Left lung (tissue), 10 donors: ENCODE measurements around the gene IGF2. TPM values are rescaled to one million over a fixed set of nuclear protein-coding genes. Genes with fewer than 3 reads are reported as not detected.

Experiments
- ATAC-seq: fragments of 200-7000 bp; cut with Tn5 transposase; one replicate; pipeline ENCODE4 v1.9.1; 2020; ENCODE audit warnings: moderate library complexity
- DNase-seq, 4 donors: peaks; one replicate each; pipeline ENCODE4 v3.0.0-alpha.2; 2013 to 2020
- H3K27ac ChIP-seq, 2 donors: fragments of 200-600 bp; sonication (generic) in 1 of 2; one replicate each; pipeline versions ENCODE4 v1.5.0 to v1.8.0; 2020 to 2021
- H3K27me3 ChIP-seq, 2 donors: fragments of 200-600 bp; sonication (generic) in 1 of 2; one replicate each; pipeline versions ENCODE4 v1.5.0 to v1.8.0; 2020 to 2021
- H3K36me3 ChIP-seq, 2 donors: fragments of 200-600 bp; sonication (generic) in 1 of 2; one replicate each; pipeline versions ENCODE4 v1.5.0 to v1.8.0; 2020 to 2021
- H3K4me1 ChIP-seq, 2 donors: fragments of 200-600 bp; one replicate each; pipeline ENCODE4 v1.8.0; 2021
- H3K4me3 ChIP-seq, 2 donors: fragments of 200-600 bp; sonication (generic) in 1 of 2; one replicate each; pipeline versions ENCODE4 v1.5.0 to v1.8.0; 2020 to 2021; ENCODE audit warnings: mild to moderate bottlenecking in 1 of 2
- H3K9me3 ChIP-seq, 2 donors: fragments of 200-600 bp; sonication (generic) in 1 of 2; one replicate each; pipeline versions ENCODE4 v1.5.0 to v1.8.0; 2020 to 2021
- CTCF ChIP-seq, 2 donors: fragments of 200-600 bp; sonication (generic) in 1 of 2; IDR thresholded peaks; one replicate each; pipeline versions ENCODE4 v1.5.0 to v1.8.0; 2021; ENCODE audit warnings: antibody characterized with exemption in 2 of 2
- intact Hi-C, 2 donors: fragments of 100-400 bp; cut with DNase I; formaldehyde crosslinking; loops; one replicate each; pipeline versions ENCODE4 v1.11.2 to v1.14.2; 2022
- polyA plus RNA-seq, 6 donors: library from polyadenylated mRNA; unstranded; fragments of 120-200 nt; gene quantifications; one replicate each; pipeline ENCODE4 v1.2.1, GENCODE V29; 2013; ENCODE audit not compliant: insufficient read length in 6 of 6
- total RNA-seq, 2 donors: library from RNA; stranded (reverse); fragmentation: NEBNext Ultra II Directional; extraction: Animal tissue kit (Norgen Biotek cat#: 25700); gene quantifications; one replicate each; pipeline ENCODE4 v1.2.1, GENCODE V29; 2021
- donor health status: DM: no; HTN: yes; CAD: no.
- donor health status: DM: no; HTN: no; CAD: no.

The IGF2 gene
- total and polyA plus RNA-seq, 8 donors = 12.0 to 118 (median 92.1) TPM

- DNase-seq (no peak), ATAC-seq (no peak)
- Histone ChIP-seq H3K27ac (no peak overlapping the region), H3K4me1 (peaks cover 5 to 8% of the 10 kb centered on the region in 2 donors), H3K36me3 (no peaks in the 10 kb centered on the region), H3K9me3 (no peaks in the 10 kb centered on the region), H3K4me3 (no peak overlapping the region), H3K27me3 (peaks cover 11 to 71% of the 10 kb centered on the region in 2 donors)
- intact Hi-C loops = loop anchor here in 1 of 2 donors (5.0 kb wide), 3 partner anchors 268 to 463 kb away; partner anchors contain the start of gene TNNI2
- no peak for TF ChIP-seq CTCF (IDR thresholded peaks at IDR 0.05)
These were observed 15.7 kb upstream of the IGF2 start for GRCh38 chr11:2154889-2155288.

GRCh38 chr11:2154195-2154585 is 15.0 kb upstream of the IGF2 start:
- Histone ChIP-seq H3K27me3 (peaks cover 11 to 71% of the 10 kb centered on the region in 2 donors), H3K4me1 (peaks cover 5 to 8% of the 10 kb centered on the region in 2 donors), H3K27ac (no peak overlapping the region), H3K9me3 (no peaks in the 10 kb centered on the region), H3K4me3 (no peak overlapping the region), H3K36me3 (no peaks in the 10 kb centered on the region)
- DNase-seq (no peak), ATAC-seq (no peak)
- intact Hi-C loops = loop anchor here in 1 of 2 donors (5.0 kb wide), 3 partner anchors 267 to 462 kb away; partner anchors contain the start of gene TNNI2
- no peak for TF ChIP-seq CTCF (IDR thresholded peaks at IDR 0.05)

- ATAC-seq (no peak), DNase-seq (no peak)
- Histone ChIP-seq H3K9me3 (no peaks in the 10 kb centered on the region), H3K27ac (no peak overlapping the region), H3K4me1 (peaks cover 5 to 8% of the 10 kb centered on the region in 2 donors), H3K36me3 (no peaks in the 10 kb centered on the region), H3K4me3 (no peak overlapping the region), H3K27me3 (peaks cover 15 to 73% of the 10 kb centered on the region in 2 donors)
- intact Hi-C loops = loop anchor here in 1 of 2 donors (5.0 kb wide), 3 partner anchors 266 to 461 kb away; partner anchors contain the start of gene TNNI2
- TF ChIP-seq CTCF (IDR thresholded peaks at IDR 0.05) = no peak
These were observed 14.5 kb upstream of the IGF2 start for GRCh38 chr11:2153581-2154194.

- H3K27ac ChIP-seq = no peak overlapping the region
- peaks cover 5 to 8% of the 10 kb centered on the region in 2 donors for H3K4me1 ChIP-seq
- peak; percentile 90 for ATAC-seq
- peak; percentile 72 to 81 for TF ChIP-seq CTCF (IDR thresholded peaks at IDR 0.05)
- intact Hi-C loops = loop anchor here in 1 of 2 donors (5.0 kb wide), 3 partner anchors 264 to 459 kb away; partner anchors contain the start of gene TNNI2
- peak in 2 of 4 donors; percentile 73 to 83 for DNase-seq
- H3K9me3 ChIP-seq = no peaks in the 10 kb centered on the region
- no peak overlapping the region for H3K4me3 ChIP-seq
- peaks cover 24 to 74% of the 10 kb centered on the region in 2 donors for H3K27me3 ChIP-seq
- no peaks in the 10 kb centered on the region for H3K36me3 ChIP-seq
These were observed 12.5 kb upstream of the IGF2 start for GRCh38 chr11:2151500-2152257.
